Endodermal cell (in vitro differentiated cells): ENCODE data around the gene ZNF197. TPM values are rescaled to one million over a fixed set of nuclear protein-coding genes. Genes with fewer than 3 reads are reported as not detected.

ENCODE experiments used
- DNase-seq: peaks from one replicate; pipeline ENCODE4 v3.0.0-alpha.2; 2017
- H3K27ac ChIP-seq: 2 replicates; pipeline ENCODE4 v1.5.1; 2013; ENCODE audit warnings: mild to moderate bottlenecking, low read depth, low read length, moderate library complexity
- H3K27me3 ChIP-seq: 2 replicates; pipeline ENCODE4 v1.6.1; 2013; ENCODE audit warnings: mild to moderate bottlenecking, low read length, moderate library complexity; ENCODE audit not compliant: insufficient read depth, control insufficient read depth, poor library complexity, severe bottlenecking
- H3K36me3 ChIP-seq: 2 replicates; pipeline ENCODE4 v1.7.0; 2013; ENCODE audit warnings: mild to moderate bottlenecking, low read length, moderate library complexity; ENCODE audit not compliant: control insufficient read depth, insufficient read depth
- H3K4me1 ChIP-seq: one replicate; pipeline ENCODE4 v1.7.0; 2013; ENCODE audit warnings: low read length; ENCODE audit not compliant: control insufficient read depth, insufficient read depth
- H3K4me3 ChIP-seq: 2 replicates; pipeline ENCODE4 v1.5.1; 2013; ENCODE audit warnings: mild to moderate bottlenecking, low read length, moderate library complexity
- H3K9ac ChIP-seq: 2 replicates; pipeline ENCODE4 v1.6.1; 2013; ENCODE audit warnings: mild to moderate bottlenecking, low read length, moderate library complexity; ENCODE audit not compliant: poor library complexity, severe bottlenecking; ENCODE audit errors: extremely low read depth
- H3K9me3 ChIP-seq: 2 replicates; pipeline ENCODE4 v1.6.1; 2013; ENCODE audit warnings: mild to moderate bottlenecking, low read length, moderate library complexity; ENCODE audit not compliant: control insufficient read depth
- H3K27ac Mint-ChIP-seq: 2 replicates; pipeline ENCODE4 v1.8.0; 2020; ENCODE audit warnings: mixed read lengths
- H3K27me3 Mint-ChIP-seq: 2 replicates; pipeline ENCODE4 v1.8.0; 2021; ENCODE audit warnings: mild to moderate bottlenecking, mixed read lengths; ENCODE audit not compliant: insufficient read depth
- H3K36me3 Mint-ChIP-seq: 2 replicates; pipeline ENCODE4 v1.8.0; 2020; ENCODE audit warnings: low read depth, mixed read lengths
- H3K4me1 Mint-ChIP-seq: 2 replicates; pipeline ENCODE4 v1.8.0; 2020; ENCODE audit warnings: mixed read lengths
- H3K4me3 Mint-ChIP-seq: 2 replicates; pipeline ENCODE4 v1.8.0; 2020; ENCODE audit warnings: mild to moderate bottlenecking, moderate library complexity, mixed read lengths
- H3K9me3 Mint-ChIP-seq: 2 replicates; pipeline ENCODE4 v1.8.0; 2020; ENCODE audit warnings: mild to moderate bottlenecking, mixed read lengths
- CTCF ChIP-seq: fragments of 200-600 bp; sonication (generic); conservative IDR thresholded peaks from 2 replicates; pipeline ENCODE4 v1.5.0; 2021; ENCODE audit warnings: antibody characterized with exemption, mild to moderate bottlenecking
- WGBS, 2 experiments: methylation state at CpG; one replicate each; pipeline versions ENCODE4 v1.1.5 to v1.1.7; 2013; ENCODE audit warnings: missing lambda C conversion rate in 2 of 2, mixed read lengths in 1 of 2; ENCODE audit not compliant: insufficient coverage in 1 of 2, insufficient read length in 1 of 2; 5-methylcytosine and 5-hydroxymethylcytosine counted together
- total RNA-seq, 2 donors: library from RNA; stranded (reverse); fragmentation: NEBNext Ultra II Directional in 1 of 2; extraction: Animal tissue kit (Norgen Biotek cat#: 25700) in 1 of 2; gene quantifications; 2 replicates in 1 of 2; 3 replicates in 1 of 2; pipeline ENCODE4 v1.2.1, GENCODE V29; 2021

ZNF197 gene
- total RNA-seq, 2 donors from 2014 or later = 22.7 to 31.9 TPM

GRCh38 chr3:44601749-44602148 is 23.1 kb upstream of the ZNF197 start:
- no peak for DNase-seq
- Histone ChIP-seq H3K27ac (no peak overlapping the region), H3K4me3 (no peak overlapping the region), H3K27me3 (no peaks in the 10 kb centered on the region), H3K9ac (no peak overlapping the region), H3K9me3 (peaks cover 57% of the 10 kb centered on the region), H3K36me3 (peaks cover 35% of the 10 kb centered on the region), H3K4me1 (no peaks in the 10 kb centered on the region)
- peaks cover 74% of the 10 kb centered on the region for H3K36me3 Mint-ChIP-seq
- no peaks in the 10 kb centered on the region for H3K4me1 Mint-ChIP-seq
- H3K27ac Mint-ChIP-seq = no peak overlapping the region
- no peak for TF ChIP-seq CTCF
- 95% methylated on average over 2 of the region's 2 CpGs; no CpG with 5 or more reads in 1 of the 2 experiments for WGBS, 2 experiments
- peaks cover 87% of the 10 kb centered on the region for H3K9me3 Mint-ChIP-seq
- no peak overlapping the region for H3K4me3 Mint-ChIP-seq
- H3K27me3 Mint-ChIP-seq = no peaks in the 10 kb centered on the region

GRCh38 chr3:44612678-44613077 is 12.2 kb upstream of the ZNF197 start:
- no peaks in the 10 kb centered on the region for H3K27me3 Mint-ChIP-seq
- H3K4me1 Mint-ChIP-seq = no peaks in the 10 kb centered on the region
- Histone ChIP-seq H3K9ac (no peak overlapping the region), H3K9me3 (peaks cover 15% of the 10 kb centered on the region), H3K4me1 (no peaks in the 10 kb centered on the region), H3K4me3 (no peak overlapping the region), H3K27me3 (no peaks in the 10 kb centered on the region), H3K36me3 (no peaks in the 10 kb centered on the region), H3K27ac (no peak overlapping the region)
- H3K4me3 Mint-ChIP-seq = no peak overlapping the region
- H3K36me3 Mint-ChIP-seq = peaks cover 11% of the 10 kb centered on the region
- no peak for DNase-seq
- TF ChIP-seq CTCF = no peak
- peaks cover 39% of the 10 kb centered on the region for H3K9me3 Mint-ChIP-seq
- H3K27ac Mint-ChIP-seq = no peak overlapping the region

- Mint-ChIP-seq H3K27me3 (no peaks in the 10 kb centered on the region), H3K4me3 (no peak overlapping the region), H3K27ac (no peak overlapping the region), H3K36me3 (peaks cover 39% of the 10 kb centered on the region), H3K4me1 (peaks cover 4% of the 10 kb centered on the region), H3K9me3 (no peaks in the 10 kb centered on the region)
- H3K4me1 ChIP-seq = peaks cover 2% of the 10 kb centered on the region
- DNase-seq = no peak
- H3K36me3 ChIP-seq = peaks cover 40% of the 10 kb centered on the region
- no peaks in the 10 kb centered on the region for H3K27me3 ChIP-seq
- no peak overlapping the region for H3K9ac ChIP-seq
- WGBS, 2 experiments = 93 to 95% methylated on average over 2 of the region's 2 CpGs
- H3K27ac ChIP-seq = no peak overlapping the region
- no peak for TF ChIP-seq CTCF
- no peak overlapping the region for H3K4me3 ChIP-seq
- no peaks in the 10 kb centered on the region for H3K9me3 ChIP-seq
These were observed 3.9 kb downstream of the ZNF197 start for GRCh38 chr3:44628716-44629115.
